H1 (cell line): ENCODE measurements around the gene PGP. TPM values are rescaled to one million over a fixed set of nuclear protein-coding genes. Genes with fewer than 3 reads are reported as not detected.

ENCODE experiments used
- CTCF ChIA-PET: fragments of 300-600 bp; sonication (Branson Sonifier 250); formaldehyde crosslinking; loops from one replicate; lab custom pipeline; 2021; ENCODE audit not compliant: partially characterized antibody; lab: Charles Lee
- POLR2A ChIA-PET: fragments of 300-600 bp; sonication (Branson Sonifier 250); formaldehyde crosslinking; loops from one replicate; lab custom pipeline; 2021; ENCODE audit warnings: inconsistent platforms; ENCODE audit not compliant: partially characterized antibody; lab: Charles Lee
- DNase-seq, 2 experiments: peaks; one replicate each; pipeline versions ENCODE4 v3.0.0 to v3.0.0-alpha.2; 2010 to 2022; ENCODE audit warnings: low spot score in 2 of 2, low read depth in 1 of 2, mixed read lengths in 1 of 2
- FAIRE-seq: peaks from 2 replicates; lab custom pipeline; 2011; peaks lifted over from hg19 to GRCh38; lab: Jason Lieb, UNC
- H2AFZ ChIP-seq: 2 replicates; pipeline ENCODE4 v1.8.1; 2012; ENCODE audit warnings: low read length, inconsistent platforms
- H2AK5ac ChIP-seq: 2 replicates; pipeline ENCODE4 v1.6.1; 2013; ENCODE audit warnings: low read depth, low read length
- H2BK120ac ChIP-seq: replicated peaks from 2 replicates; pipeline ENCODE3; 2013; ENCODE audit warnings: low read depth, low read length, inconsistent platforms
- H2BK12ac ChIP-seq: 2 replicates; pipeline ENCODE4 v1.6.1; 2013; ENCODE audit warnings: low read depth, low read length
- H2BK15ac ChIP-seq: 2 replicates; pipeline ENCODE4 v1.6.1; 2013; ENCODE audit warnings: low read length
- H2BK20ac ChIP-seq: 2 replicates; pipeline ENCODE4 v1.6.1; 2013; ENCODE audit warnings: low read length
- H2BK5ac ChIP-seq: 2 replicates; pipeline ENCODE4 v1.6.1; 2013; ENCODE audit warnings: low read depth, low read length
- H3K14ac ChIP-seq: 2 replicates; pipeline ENCODE4 v1.6.1; 2013; ENCODE audit warnings: inconsistent platforms; ENCODE audit not compliant: insufficient read length
- H3K18ac ChIP-seq: 2 replicates; pipeline ENCODE4 v1.6.1; 2013; ENCODE audit warnings: low read length; ENCODE audit errors: extremely low read depth
- H3K23ac ChIP-seq: 2 replicates; pipeline ENCODE4 v1.6.1; 2013; ENCODE audit warnings: inconsistent platforms; ENCODE audit not compliant: insufficient read length
- H3K23me2 ChIP-seq: 2 replicates; pipeline ENCODE4 v1.6.1; 2013; ENCODE audit warnings: low read depth, low read length
- H3K27ac ChIP-seq: 2 replicates; pipeline ENCODE4 v1.6.1; 2011; ENCODE audit warnings: low read depth, low read length, inconsistent platforms
- H3K27me3 ChIP-seq, 4 experiments: replicated peaks in 1 of 4; 1 replicate in 1 of 4; 2 replicates in 3 of 4; pipeline versions ENCODE4 v1.6.1 to v1.8.1; 2011 to 2013; ENCODE audit warnings: low read length in 3 of 4, mild to moderate bottlenecking in 3 of 4, inconsistent platforms in 2 of 4, mixed read lengths in 2 of 4, moderate library complexity in 1 of 4; ENCODE audit not compliant: control insufficient read depth in 3 of 4, insufficient read depth in 3 of 4; ENCODE audit errors: extremely low read depth in 1 of 4
- H3K36me3 ChIP-seq, 4 experiments: 2 replicates each; pipeline versions ENCODE4 v1.6.1 to v1.8.1; 2011 to 2013; ENCODE audit warnings: mild to moderate bottlenecking in 4 of 4, low read length in 3 of 4, moderate library complexity in 2 of 4, control low read depth in 1 of 4, inconsistent platforms in 1 of 4; ENCODE audit not compliant: insufficient read depth in 4 of 4, control insufficient read depth in 2 of 4
- H3K4ac ChIP-seq: replicated peaks from 2 replicates; pipeline ENCODE3; 2013; ENCODE audit warnings: low read length, low read depth, mixed read lengths, inconsistent platforms; ENCODE audit not compliant: insufficient read length
- H3K4me1 ChIP-seq, 4 experiments: replicated peaks in 1 of 4; 1 replicate in 1 of 4; 2 replicates in 3 of 4; pipeline versions ENCODE4 v1.6.1 to v1.8.1; 2011 to 2013; ENCODE audit warnings: low read length in 3 of 4, inconsistent platforms in 2 of 4, mixed read lengths in 1 of 4; ENCODE audit not compliant: insufficient read depth in 4 of 4, control insufficient read depth in 3 of 4
- H3K4me2 ChIP-seq, 2 experiments: 2 replicates each; pipeline versions ENCODE4 v1.6.1 to v1.8.1; 2011 to 2013; ENCODE audit warnings: low read depth in 2 of 2, low read length in 2 of 2, control low read depth in 1 of 2, inconsistent platforms in 1 of 2, mild to moderate bottlenecking in 1 of 2; ENCODE audit not compliant: insufficient read depth in 1 of 2
- H3K4me3 ChIP-seq, 4 experiments: fragments of 200-600, 300-600 bp in 1 of 4; sonication (generic), shearing (Covaris generic), sonication (Bioruptor Twin) in 1 of 4; 2 replicates each; pipeline versions ENCODE4 v1.5.1 to v1.8.1; 2011 to 2016; ENCODE audit warnings: low read length in 4 of 4, low read depth in 3 of 4, control low read depth in 2 of 4, inconsistent platforms in 2 of 4, mild to moderate bottlenecking in 2 of 4, mixed read lengths in 1 of 4, moderate library complexity in 1 of 4; ENCODE audit not compliant: insufficient read depth in 2 of 4; ENCODE audit errors: extremely low read depth in 1 of 4
- H3K56ac ChIP-seq: replicated peaks from 2 replicates; pipeline ENCODE3; 2013; ENCODE audit warnings: low read depth, mild to moderate bottlenecking, mixed read lengths, low read length, inconsistent platforms; ENCODE audit not compliant: insufficient read length
- H3K79me1 ChIP-seq: 2 replicates; pipeline ENCODE4 v1.6.1; 2013; ENCODE audit warnings: low read depth, low read length, control low read depth
- H3K79me2 ChIP-seq, 2 experiments: 2 replicates each; pipeline versions ENCODE4 v1.6.1 to v1.8.1; 2012 to 2013; ENCODE audit warnings: low read length in 2 of 2, mild to moderate bottlenecking in 2 of 2, inconsistent platforms in 1 of 2; ENCODE audit not compliant: insufficient read depth in 2 of 2, control insufficient read depth in 1 of 2
- H3K9ac ChIP-seq, 4 experiments: replicated peaks in 1 of 4; 1 replicate in 1 of 4; 2 replicates in 3 of 4; pipeline versions ENCODE4 v1.6.1 to v1.8.1; 2011 to 2013; ENCODE audit warnings: low read depth in 3 of 4, low read length in 3 of 4, control low read depth in 2 of 4, mild to moderate bottlenecking in 2 of 4, moderate library complexity in 2 of 4, inconsistent platforms in 1 of 4; ENCODE audit errors: extremely low read depth in 1 of 4
- H3K9me3 ChIP-seq, 2 experiments: 2 replicates each; pipeline versions ENCODE4 v1.6.1 to v1.8.1; 2012 to 2013; ENCODE audit warnings: mild to moderate bottlenecking in 2 of 2, moderate library complexity in 2 of 2, control low read depth in 1 of 2, inconsistent platforms in 1 of 2, low read depth in 1 of 2, low read length in 1 of 2, mixed read lengths in 1 of 2; ENCODE audit not compliant: insufficient read depth in 2 of 2
- H4K20me1 ChIP-seq, 2 experiments: replicated peaks in 1 of 2; 2 replicates each; pipeline versions ENCODE3 to v1.8.1; 2011 to 2013; ENCODE audit warnings: inconsistent platforms in 2 of 2, low read length in 2 of 2, mild to moderate bottlenecking in 1 of 2; ENCODE audit not compliant: insufficient read depth in 2 of 2, control insufficient read depth in 1 of 2
- H4K5ac ChIP-seq: 2 replicates; pipeline ENCODE4 v1.6.1; 2013; ENCODE audit warnings: low read length, low read depth, mixed read lengths, inconsistent platforms; ENCODE audit not compliant: insufficient read length
- H4K8ac ChIP-seq: 2 replicates; pipeline ENCODE4 v1.8.0; 2013; ENCODE audit warnings: mild to moderate bottlenecking, moderate library complexity, low read length, inconsistent platforms; ENCODE audit not compliant: insufficient read depth; ENCODE audit errors: extremely low read depth
- H4K91ac ChIP-seq: replicated peaks from 2 replicates; pipeline ENCODE3; 2013; ENCODE audit warnings: low read length, mixed read lengths, inconsistent platforms; ENCODE audit not compliant: insufficient read length
- BACH1 ChIP-seq: IDR thresholded peaks from 2 replicates; pipeline ENCODE4 v1.6.1; 2012; ENCODE audit warnings: low read length, improper control_type of control experiment
- BCL11A ChIP-seq, 2 experiments: IDR thresholded peaks; one replicate each; pipeline ENCODE4 v1.6.1; 2011; ENCODE audit warnings: low read depth in 2 of 2, low read length in 2 of 2, mild to moderate bottlenecking in 2 of 2
- CBX8 ChIP-seq: fragments of 300-800, 300-1000 bp; sonication (generic); IDR thresholded peaks from 2 replicates; pipeline ENCODE4 v1.7.1; 2016; ENCODE audit warnings: low read depth, low read length, borderline replicate concordance
- CHD1 ChIP-seq: IDR thresholded peaks from 2 replicates; pipeline ENCODE4 v1.6.1; 2012; ENCODE audit warnings: low read depth, low read length, improper control_type of control experiment
- EZH2 ChIP-seq: fragments of 200-600 bp; sonication (generic); IDR thresholded peaks from 2 replicates; pipeline ENCODE4 v1.7.1; 2012; ENCODE audit warnings: low read depth, mild to moderate bottlenecking, moderate library complexity, low read length, inconsistent platforms; ENCODE audit not compliant: severe bottlenecking
- GTF2F1 ChIP-seq: IDR thresholded peaks from 2 replicates; pipeline ENCODE4 v1.6.1; 2012; ENCODE audit warnings: low read depth, low read length, improper control_type of control experiment, borderline replicate concordance
- HDAC2 ChIP-seq, 2 experiments: fragments of 300-600 bp in 1 of 2; sonication (generic) in 1 of 2; IDR thresholded peaks; 2 replicates each; pipeline ENCODE4 v1.6.1; 2011 to 2012; ENCODE audit warnings: low read depth in 2 of 2, low read length in 2 of 2, mild to moderate bottlenecking in 2 of 2, moderate library complexity in 2 of 2, borderline replicate concordance in 1 of 2, inconsistent platforms in 1 of 2
- JUN ChIP-seq: IDR thresholded peaks from 2 replicates; pipeline ENCODE4 v1.6.1; 2011; ENCODE audit warnings: low read depth, mild to moderate bottlenecking, improper control_type of control experiment, low read length
- MAFK ChIP-seq: IDR thresholded peaks from 2 replicates; pipeline ENCODE4 v1.6.1; 2012; ENCODE audit warnings: low read depth, mild to moderate bottlenecking, improper control_type of control experiment, low read length
- POLR2AphosphoS5 ChIP-seq: IDR thresholded peaks from 2 replicates; pipeline ENCODE4 v1.6.1; 2011; ENCODE audit warnings: low read depth, low read length
- RNF2 ChIP-seq: fragments of 200-900, 300-1000 bp; sonication (generic); IDR thresholded peaks from 2 replicates; pipeline ENCODE4 v1.7.1; 2016; ENCODE audit warnings: borderline replicate concordance, low read depth, mild to moderate bottlenecking, antibody characterized with exemption, low read length; ENCODE audit not compliant: poor library complexity, severe bottlenecking; ENCODE audit errors: missing control alignments
- SIN3A ChIP-seq, 2 experiments: IDR thresholded peaks in 1 of 2; conservative IDR thresholded peaks in 1 of 2; 2 replicates each; pipeline ENCODE4 v1.6.1; 2011 to 2012; ENCODE audit warnings: low read length in 2 of 2, improper control_type of control experiment in 1 of 2, low read depth in 1 of 2, mild to moderate bottlenecking in 1 of 2
- TAF1 ChIP-seq: IDR thresholded peaks from 2 replicates; pipeline ENCODE4 v1.6.1; 2011; ENCODE audit warnings: mild to moderate bottlenecking, low read depth, low read length
- WGBS, 2 experiments: shearing (Covaris generic) in 1 of 2; methylation state at CpG; one replicate each; pipeline versions ENCODE4 v1.1.6 to v1.1.7; 2013 to 2015; ENCODE audit warnings: low lambda C conversion rate in 2 of 2, mixed read lengths in 2 of 2, inconsistent platforms in 1 of 2, low coverage in 1 of 2, missing lambda C conversion rate in 1 of 2; ENCODE audit not compliant: insufficient replicate concordance in 2 of 2, insufficient coverage in 1 of 2, insufficient read length in 1 of 2; ENCODE audit errors: extremely low coverage in 1 of 2, missing lambda C conversion rate in 1 of 2; 5-methylcytosine and 5-hydroxymethylcytosine counted together
- polyA plus RNA-seq, 7 experiments: library from polyadenylated mRNA; depleted of rRNA in 3 of 7; stranded (reverse) in 5 of 7; unstranded in 2 of 7; fragments of >200 nt in 5 of 7; fragments of 200-250 nt in 2 of 7; gene quantifications; 1 replicate in 5 of 7; 2 replicates in 1 of 7; 4 replicates in 1 of 7; pipeline versions ENCODE4 v1.2.1 to v1.2.3, GENCODE V29; 2011 to 2013; ENCODE audit warnings: missing spikeins in 2 of 7, mixed read lengths in 2 of 7
- total RNA-seq: library from RNA; stranded (reverse); fragmentation: NEBNext Ultra II Directional; extraction: Animal tissue kit (Norgen Biotek cat#: 25700); gene quantifications from 2 replicates; pipeline ENCODE4 v1.2.1, GENCODE V29; 2021

Gene PGP
- total and polyA plus RNA-seq, 2 of the 8 experiments (the other 6 are each of a cell fraction or from before 2014, with no cell fraction given), result 30.9 to 55.9 TPM

- Histone ChIP-seq H4K20me1 (peaks cover 8 to 36% of the 10 kb centered on the region in 2 experiments), H3K79me2 (peaks cover 3 to 19% of the 10 kb centered on the region in 2 experiments; a peak in 2 of 4 replicates), H4K91ac (no peak overlapping the region), H3K27me3 (no peaks in the 10 kb centered on the region), H2BK120ac (no peak overlapping the region), H2BK12ac (no peak overlapping the region), H3K36me3 (peaks cover 8 to 42% (median 19%) of the 10 kb centered on the region in 4 experiments; a peak in 6 of 8 replicates), H3K9ac (no peak overlapping the region), H3K56ac (no peak overlapping the region), H2AFZ (no peak overlapping the region), H3K14ac (no peak overlapping the region), H3K4me3 (no peak overlapping the region), H3K23me2 (peaks cover 19% of the 10 kb centered on the region), H3K27ac (no peak overlapping the region), H3K18ac (no peak overlapping the region), H3K9me3 (no peaks in the 10 kb centered on the region), H3K4me1 (peaks cover 0 to 27% (median 12%) of the 10 kb centered on the region in 4 experiments; a peak in 6 of 7 replicates), H4K5ac (no peak overlapping the region), H3K23ac (no peak overlapping the region), H2AK5ac (no peak overlapping the region), H3K4me2 (no peak overlapping the region), H3K4ac (no peak overlapping the region), H4K8ac (no peak overlapping the region), H2BK5ac (no peak overlapping the region), H2BK15ac (no peak overlapping the region), H3K79me1 (peaks cover 10% of the 10 kb centered on the region), H2BK20ac (no peak overlapping the region)
- DNase-seq (no peak), FAIRE-seq (no peak)
- CTCF ChIA-PET, result interaction anchor here (0.9 to 3.2 kb wide), 3 partner anchors 10 to 38 kb away, joined by 3 to 20 read pairs (median 6); no protein-coding TSS in a partner anchor
- POLR2A ChIA-PET, result interaction anchor here (0.7 to 15.1 kb wide), 15 partner anchors 12 to 324 kb away, joined by 3 to 156 read pairs (median 6); partner anchors contain the start of genes CASKIN1, E4F1, ECI1 and TRAF7
- 95% methylated on average over 9 of the region's 9 CpGs; no CpG with 5 or more reads in 1 of the 2 experiments for WGBS, 2 experiments
- TF ChIP-seq CBX8 (no peak), RNF2 (no peak), EZH2 (no peak), HDAC2 (IDR thresholded peaks at IDR 0.05; ENCODE audit: borderline replicate concordance in 1 of 2, low read depth in 2 of 2, low read length in 2 of 2) (no peak), TAF1 (no peak), JUN (no peak), BCL11A (IDR thresholded peaks at IDR 0.05; ENCODE audit: low read depth in 2 of 2, low read length in 2 of 2) (no peak), SIN3A (conservative IDR thresholded peaks at IDR 0.05 in 1 of 2, IDR thresholded peaks at IDR 0.05 in 1 of 2; ENCODE audit: low read depth in 1 of 2, low read length in 2 of 2) (no peak), BACH1 (no peak), POLR2AphosphoS5 (no peak), CHD1 (no peak), GTF2F1 (no peak), MAFK (no peak)
These were observed 5.9 kb downstream of the PGP start for GRCh38 chr16:2208772-2209171.
